ENCODE measurements around the gene NWD2.

NWD2 gene

GRCh38 chr4:37470245-37470644 is 225.7 kb downstream of the NWD2 start:
- no peaks in the 10 kb centered on the region for H3K36me3 ChIP-seq (ENCODE audit: control insufficient read depth in 2 of 2, insufficient read depth in 2 of 2, low read length in 2 of 2)
- H3K9me3 ChIP-seq (ENCODE audit: control insufficient read depth in 2 of 2, low read length in 2 of 2), result no peaks in the 10 kb centered on the region
- H3K9ac ChIP-seq (ENCODE audit: low read length in 2 of 2), result no peak overlapping the region
- H3K27me3 ChIP-seq (ENCODE audit: control insufficient read depth in 1 of 2, insufficient read depth in 2 of 2, low read length in 2 of 2), result no peaks in the 10 kb centered on the region
- no peaks in the 10 kb centered on the region for H3K4me1 ChIP-seq (ENCODE audit: control insufficient read depth, insufficient read depth, low read length)
- no peak overlapping the region for H3K27ac ChIP-seq (ENCODE audit: low read length)
- no peak overlapping the region for H3K4me3 ChIP-seq (ENCODE audit: low read length in 2 of 2)

- Histone ChIP-seq H3K9ac (ENCODE audit: low read length in 2 of 2) (no peak overlapping the region), H3K27ac (ENCODE audit: low read length) (no peak overlapping the region), H3K4me3 (ENCODE audit: low read length in 2 of 2) (no peak overlapping the region), H3K4me1 (ENCODE audit: control insufficient read depth, insufficient read depth, low read length) (no peaks in the 10 kb centered on the region), H3K9me3 (ENCODE audit: control insufficient read depth in 2 of 2, low read length in 2 of 2) (no peaks in the 10 kb centered on the region), H3K27me3 (ENCODE audit: control insufficient read depth in 1 of 2, insufficient read depth in 2 of 2, low read length in 2 of 2) (no peaks in the 10 kb centered on the region), H3K36me3 (ENCODE audit: control insufficient read depth in 2 of 2, insufficient read depth in 2 of 2, low read length in 2 of 2) (no peaks in the 10 kb centered on the region)
Measured at GRCh38 chr4:37471093-37471492, 226.6 kb downstream of the NWD2 start.

- no peak overlapping the region for H3K4me3 ChIP-seq (ENCODE audit: low read length in 2 of 2)
- H3K36me3 ChIP-seq (ENCODE audit: control insufficient read depth in 2 of 2, insufficient read depth in 2 of 2, low read length in 2 of 2), result no peaks in the 10 kb centered on the region
- H3K9me3 ChIP-seq (ENCODE audit: control insufficient read depth in 2 of 2, low read length in 2 of 2), result no peaks in the 10 kb centered on the region
- H3K27ac ChIP-seq (ENCODE audit: low read length), result no peak overlapping the region
- H3K4me1 ChIP-seq (ENCODE audit: control insufficient read depth, insufficient read depth, low read length), result no peaks in the 10 kb centered on the region
- H3K9ac ChIP-seq (ENCODE audit: low read length in 2 of 2), result no peak overlapping the region
- no peaks in the 10 kb centered on the region for H3K27me3 ChIP-seq (ENCODE audit: control insufficient read depth in 1 of 2, insufficient read depth in 2 of 2, low read length in 2 of 2)
Measured at GRCh38 chr4:37471971-37472370, 227.4 kb downstream of the NWD2 start.

GRCh38 chr4:37473807-37474206 is 229.3 kb downstream of the NWD2 start:
- Histone ChIP-seq H3K36me3 (ENCODE audit: control insufficient read depth in 2 of 2, insufficient read depth in 2 of 2, low read length in 2 of 2) (no peaks in the 10 kb centered on the region), H3K9ac (ENCODE audit: low read length in 2 of 2) (no peak overlapping the region), H3K4me3 (ENCODE audit: low read length in 2 of 2) (no peak overlapping the region), H3K27me3 (ENCODE audit: control insufficient read depth in 1 of 2, insufficient read depth in 2 of 2, low read length in 2 of 2) (no peaks in the 10 kb centered on the region), H3K9me3 (ENCODE audit: control insufficient read depth in 2 of 2, low read length in 2 of 2) (no peaks in the 10 kb centered on the region), H3K27ac (ENCODE audit: low read length) (no peak overlapping the region), H3K4me1 (ENCODE audit: control insufficient read depth, insufficient read depth, low read length) (no peaks in the 10 kb centered on the region)

- Histone ChIP-seq H3K36me3 (ENCODE audit: control insufficient read depth in 2 of 2, insufficient read depth in 2 of 2, low read length in 2 of 2) (no peaks in the 10 kb centered on the region), H3K9ac (ENCODE audit: low read length in 2 of 2) (no peak overlapping the region), H3K27ac (ENCODE audit: low read length) (no peak overlapping the region), H3K27me3 (ENCODE audit: control insufficient read depth in 1 of 2, insufficient read depth in 2 of 2, low read length in 2 of 2) (no peaks in the 10 kb centered on the region), H3K4me1 (ENCODE audit: control insufficient read depth, insufficient read depth, low read length) (no peaks in the 10 kb centered on the region), H3K9me3 (ENCODE audit: control insufficient read depth in 2 of 2, low read length in 2 of 2) (no peaks in the 10 kb centered on the region), H3K4me3 (ENCODE audit: low read length in 2 of 2) (no peak overlapping the region)
Measured at GRCh38 chr4:37475087-37475486, 230.5 kb downstream of the NWD2 start.

GRCh38 chr4:37475776-37476175 is 231.2 kb downstream of the NWD2 start:
- Histone ChIP-seq H3K27ac (ENCODE audit: low read length) (no peak overlapping the region), H3K9ac (ENCODE audit: low read length in 2 of 2) (no peak overlapping the region), H3K4me1 (ENCODE audit: control insufficient read depth, insufficient read depth, low read length) (no peaks in the 10 kb centered on the region), H3K36me3 (ENCODE audit: control insufficient read depth in 2 of 2, insufficient read depth in 2 of 2, low read length in 2 of 2) (no peaks in the 10 kb centered on the region), H3K9me3 (ENCODE audit: control insufficient read depth in 2 of 2, low read length in 2 of 2) (no peaks in the 10 kb centered on the region), H3K27me3 (ENCODE audit: control insufficient read depth in 1 of 2, insufficient read depth in 2 of 2, low read length in 2 of 2) (no peaks in the 10 kb centered on the region), H3K4me3 (ENCODE audit: low read length in 2 of 2) (no peak overlapping the region)

GRCh38 chr4:37476256-37476655 is 231.7 kb downstream of the NWD2 start:
- no peaks in the 10 kb centered on the region for H3K4me1 ChIP-seq (ENCODE audit: control insufficient read depth, insufficient read depth, low read length)
- no peaks in the 10 kb centered on the region for H3K9me3 ChIP-seq (ENCODE audit: control insufficient read depth in 2 of 2, low read length in 2 of 2)
- H3K36me3 ChIP-seq (ENCODE audit: control insufficient read depth in 2 of 2, insufficient read depth in 2 of 2, low read length in 2 of 2), result no peaks in the 10 kb centered on the region
- H3K4me3 ChIP-seq (ENCODE audit: low read length in 2 of 2), result no peak overlapping the region
- no peak overlapping the region for H3K27ac ChIP-seq (ENCODE audit: low read length)
- no peak overlapping the region for H3K9ac ChIP-seq (ENCODE audit: low read length in 2 of 2)
- H3K27me3 ChIP-seq (ENCODE audit: control insufficient read depth in 1 of 2, insufficient read depth in 2 of 2, low read length in 2 of 2), result no peaks in the 10 kb centered on the region

GRCh38 chr4:37476691-37477090 is 232.1 kb downstream of the NWD2 start:
- H3K36me3 ChIP-seq (ENCODE audit: control insufficient read depth in 2 of 2, insufficient read depth in 2 of 2, low read length in 2 of 2), result no peaks in the 10 kb centered on the region
- no peaks in the 10 kb centered on the region for H3K27me3 ChIP-seq (ENCODE audit: control insufficient read depth in 1 of 2, insufficient read depth in 2 of 2, low read length in 2 of 2)
- H3K4me3 ChIP-seq (ENCODE audit: low read length in 2 of 2), result no peak overlapping the region
- H3K27ac ChIP-seq (ENCODE audit: low read length), result no peak overlapping the region
- no peaks in the 10 kb centered on the region for H3K4me1 ChIP-seq (ENCODE audit: control insufficient read depth, insufficient read depth, low read length)
- H3K9me3 ChIP-seq (ENCODE audit: control insufficient read depth in 2 of 2, low read length in 2 of 2), result no peaks in the 10 kb centered on the region
- no peak overlapping the region for H3K9ac ChIP-seq (ENCODE audit: low read length in 2 of 2)

- Histone ChIP-seq H3K36me3 (ENCODE audit: control insufficient read depth in 2 of 2, insufficient read depth in 2 of 2, low read length in 2 of 2) (no peaks in the 10 kb centered on the region), H3K4me1 (ENCODE audit: control insufficient read depth, insufficient read depth, low read length) (no peaks in the 10 kb centered on the region), H3K27ac (ENCODE audit: low read length) (no peak overlapping the region), H3K9ac (ENCODE audit: low read length in 2 of 2) (no peak overlapping the region), H3K4me3 (ENCODE audit: low read length in 2 of 2) (no peak overlapping the region), H3K27me3 (ENCODE audit: control insufficient read depth in 1 of 2, insufficient read depth in 2 of 2, low read length in 2 of 2) (no peaks in the 10 kb centered on the region), H3K9me3 (ENCODE audit: control insufficient read depth in 2 of 2, low read length in 2 of 2) (no peaks in the 10 kb centered on the region)
Measured at GRCh38 chr4:37477126-37477525, 232.6 kb downstream of the NWD2 start.

GRCh38 chr4:37478151-37478550 is 233.6 kb downstream of the NWD2 start:
- Histone ChIP-seq H3K27ac (ENCODE audit: low read length) (no peak overlapping the region), H3K9ac (ENCODE audit: low read length in 2 of 2) (no peak overlapping the region), H3K36me3 (ENCODE audit: control insufficient read depth in 2 of 2, insufficient read depth in 2 of 2, low read length in 2 of 2) (no peaks in the 10 kb centered on the region), H3K27me3 (ENCODE audit: control insufficient read depth in 1 of 2, insufficient read depth in 2 of 2, low read length in 2 of 2) (no peaks in the 10 kb centered on the region), H3K4me3 (ENCODE audit: low read length in 2 of 2) (no peak overlapping the region), H3K9me3 (ENCODE audit: control insufficient read depth in 2 of 2, low read length in 2 of 2) (no peaks in the 10 kb centered on the region), H3K4me1 (ENCODE audit: control insufficient read depth, insufficient read depth, low read length) (no peaks in the 10 kb centered on the region)

GRCh38 chr4:37480509-37480908 is 236.0 kb downstream of the NWD2 start:
- no peaks in the 10 kb centered on the region for H3K9me3 ChIP-seq (ENCODE audit: control insufficient read depth in 2 of 2, low read length in 2 of 2)
- no peak overlapping the region for H3K4me3 ChIP-seq (ENCODE audit: low read length in 2 of 2)
- no peak overlapping the region for H3K9ac ChIP-seq (ENCODE audit: low read length in 2 of 2)
- no peaks in the 10 kb centered on the region for H3K4me1 ChIP-seq (ENCODE audit: control insufficient read depth, insufficient read depth, low read length)
- no peak overlapping the region for H3K27ac ChIP-seq (ENCODE audit: low read length)
- H3K27me3 ChIP-seq (ENCODE audit: control insufficient read depth in 1 of 2, insufficient read depth in 2 of 2, low read length in 2 of 2), result no peaks in the 10 kb centered on the region
- no peaks in the 10 kb centered on the region for H3K36me3 ChIP-seq (ENCODE audit: control insufficient read depth in 2 of 2, insufficient read depth in 2 of 2, low read length in 2 of 2)

All from stomach smooth muscle (tissue), 2 donors.